Breast epithelium (tissue), 4 donors: Measurements from ENCODE around the gene DLD. TPM values are rescaled to one million over a fixed set of nuclear protein-coding genes. Genes with fewer than 3 reads are reported as not detected.
A peak's percentile ranks its signal among the peaks of the same experiment; 100 is the strongest.

Source experiments
- DNase-seq, 2 donors: peaks; one replicate each; pipeline ENCODE4 v3.0.0-alpha.2; 2019; ENCODE audit warnings: low spot score in 2 of 2
- H3K27ac ChIP-seq, 2 donors: fragments of 200-600 bp; sonication (generic) in 1 of 2; one replicate each; pipeline ENCODE4 v1.5.1; 2016 to 2019; ENCODE audit warnings: mild to moderate bottlenecking in 1 of 2
- H3K27me3 ChIP-seq, 2 donors: fragments of 200-600 bp; sonication (generic) in 1 of 2; one replicate each; pipeline versions ENCODE4 v1.5.1 to v1.6.0; 2017 to 2019; ENCODE audit warnings: control low read depth in 1 of 2, mild to moderate bottlenecking in 1 of 2
- H3K36me3 ChIP-seq: fragments of 200-600 bp; one replicate; pipeline ENCODE4 v1.5.1; 2019
- H3K4me1 ChIP-seq, 2 donors: fragments of 200-600 bp; sonication (generic); one replicate each; pipeline ENCODE4 v1.5.1; 2016 to 2019; ENCODE audit warnings: control low read depth in 1 of 2
- H3K4me3 ChIP-seq, 3 donors: fragments of 200-600 bp; sonication (generic); 1 replicate in 2 of 3; 2 replicates in 1 of 3; pipeline ENCODE4 v1.5.1; 2016 to 2019; ENCODE audit warnings: mild to moderate bottlenecking in 3 of 3, moderate library complexity in 2 of 3
- H3K9me3 ChIP-seq, 2 donors: fragments of 200-600 bp; sonication (generic) in 1 of 2; one replicate each; pipeline ENCODE4 v1.5.1; 2016 to 2019; ENCODE audit warnings: control low read depth in 1 of 2
- CTCF ChIP-seq, 3 donors: fragments of 450-650 bp; IDR thresholded peaks; one replicate each; pipeline ENCODE4 v1.5.1; 2016 to 2017; ENCODE audit warnings: antibody characterized with exemption in 3 of 3, mild to moderate bottlenecking in 3 of 3, moderate library complexity in 3 of 3
- POLR2A ChIP-seq: fragments of 450-650 bp; IDR thresholded peaks from one replicate; pipeline ENCODE4 v1.6.1; 2016; ENCODE audit warnings: antibody characterized with exemption, mild to moderate bottlenecking, moderate library complexity
- POLR2AphosphoS5 ChIP-seq, 3 donors: sonication (generic); formaldehyde crosslinking; IDR thresholded peaks; one replicate each; pipeline ENCODE4 v1.6.1; 2017; ENCODE audit warnings: antibody characterized with exemption in 3 of 3
- intact Hi-C: fragments of 100-400 bp; cut with DNase I; formaldehyde crosslinking; loops from one replicate; pipeline ENCODE4 v1.15.1; 2023; ENCODE audit warnings: low total_unique reads
- total RNA-seq, 3 donors: library from RNA; depleted of rRNA; stranded (reverse); fragments of >200 nt; gene quantifications; one replicate each; pipeline ENCODE4 v1.1.0, GENCODE V29; 2016

Gene DLD
- total RNA-seq, 3 donors from 2014 or later: 57.5 to 74.1 (median 58.3) TPM

GRCh38 chr7:107850216-107850615 lies 40.8 kb upstream of the DLD start:
- H3K9me3 ChIP-seq: peaks cover 0 to 3% of the 10 kb centered on the region in 2 donors
- intact Hi-C loops: no loop called here
- H3K4me3 ChIP-seq: no peak overlapping the region
- no peaks in the 10 kb centered on the region for H3K36me3 ChIP-seq
- H3K27ac ChIP-seq: no peak overlapping the region
- H3K27me3 ChIP-seq: no peaks in the 10 kb centered on the region
- H3K4me1 ChIP-seq: no peaks in the 10 kb centered on the region
- TF ChIP-seq CTCF (IDR thresholded peaks at IDR 0.05): no peak
- TF ChIP-seq POLR2A: no peak
- no peak for TF ChIP-seq POLR2AphosphoS5 (IDR thresholded peaks at IDR 0.05)
- DNase-seq: no peak

- Histone ChIP-seq H3K36me3 (no peaks in the 10 kb centered on the region), H3K4me1 (no peaks in the 10 kb centered on the region), H3K9me3 (peaks cover 0 to 3% of the 10 kb centered on the region in 2 donors), H3K27ac (no peak overlapping the region), H3K4me3 (no peak overlapping the region), H3K27me3 (no peaks in the 10 kb centered on the region)
- intact Hi-C loops: no loop called here
- no peak for DNase-seq
- TF ChIP-seq POLR2AphosphoS5 (IDR thresholded peaks at IDR 0.05): no peak
- no peak for TF ChIP-seq POLR2A
- no peak for TF ChIP-seq CTCF (IDR thresholded peaks at IDR 0.05)
Observed at GRCh38 chr7:107850643-107851042, 40.3 kb upstream of the DLD start.

GRCh38 chr7:107854454-107854853 lies 36.5 kb upstream of the DLD start:
- DNase-seq: no peak
- Histone ChIP-seq H3K27ac (no peak overlapping the region), H3K27me3 (no peaks in the 10 kb centered on the region), H3K4me3 (no peak overlapping the region), H3K4me1 (no peaks in the 10 kb centered on the region), H3K9me3 (no peaks in the 10 kb centered on the region), H3K36me3 (no peaks in the 10 kb centered on the region)
- TF ChIP-seq POLR2AphosphoS5 (IDR thresholded peaks at IDR 0.05) (no peak), POLR2A (no peak), CTCF (IDR thresholded peaks at IDR 0.05) (no peak)
- intact Hi-C loops: no loop called here

GRCh38 chr7:107854989-107855388 lies 36.0 kb upstream of the DLD start:
- intact Hi-C loops: no loop called here
- no peak overlapping the region for H3K27ac ChIP-seq
- H3K9me3 ChIP-seq: no peaks in the 10 kb centered on the region
- no peaks in the 10 kb centered on the region for H3K36me3 ChIP-seq
- H3K27me3 ChIP-seq: no peaks in the 10 kb centered on the region
- TF ChIP-seq CTCF (IDR thresholded peaks at IDR 0.05) (no peak), POLR2AphosphoS5 (IDR thresholded peaks at IDR 0.05) (no peak), POLR2A (no peak)
- peaks cover 0 to 2% of the 10 kb centered on the region in 2 donors for H3K4me1 ChIP-seq
- DNase-seq: no peak
- no peak overlapping the region for H3K4me3 ChIP-seq

GRCh38 chr7:107856806-107857540 lies 34.0 kb upstream of the DLD start:
- Histone ChIP-seq H3K27ac (peak overlapping the region; percentile 19 to 74), H3K4me3 (no peak overlapping the region), H3K9me3 (no peaks in the 10 kb centered on the region), H3K36me3 (no peaks in the 10 kb centered on the region), H3K27me3 (no peaks in the 10 kb centered on the region), H3K4me1 (peaks cover 0 to 7% of the 10 kb centered on the region in 2 donors)
- TF ChIP-seq POLR2A (no peak), POLR2AphosphoS5 (IDR thresholded peaks at IDR 0.05) (no peak), CTCF (IDR thresholded peaks at IDR 0.05) (no peak)
- intact Hi-C loops: no loop called here
- DNase-seq: no peak
